UCSD-AML1 (cell line): ENCODE measurements around the gene CPED1.
"Not testable (repeated sequence)": the region's sequence is repeated elsewhere in the genome, so short reads cannot be mapped to it uniquely, and the experiment has no call there.

Experiments
- DNase-seq: peaks from one replicate; lab custom pipeline; 2025; ENCODE audit not compliant: unreplicated experiment; lab: John Stamatoyannopoulos, UW

The CPED1 gene

DNA sequence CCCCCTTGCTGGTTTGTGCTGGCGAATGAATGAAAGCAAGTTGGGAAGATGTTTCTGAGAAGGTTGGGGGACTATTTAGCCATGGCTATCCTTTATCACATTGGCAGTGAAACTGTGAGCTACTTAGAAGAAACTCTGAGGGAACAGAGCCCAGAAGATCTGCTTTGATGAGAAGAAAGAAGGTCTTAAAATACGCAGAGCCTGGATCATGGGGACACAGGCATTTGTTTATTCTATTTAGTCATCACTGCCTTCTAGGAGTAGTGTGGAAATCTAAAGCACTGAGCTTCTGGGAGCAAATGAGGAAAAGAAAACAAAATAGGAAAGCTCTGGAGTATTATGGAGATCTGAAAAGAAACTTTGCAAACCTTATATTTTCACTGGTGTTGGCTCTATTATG lies 28.5 kb downstream of the CPED1 start:
- no peak for DNase-seq

DNA sequence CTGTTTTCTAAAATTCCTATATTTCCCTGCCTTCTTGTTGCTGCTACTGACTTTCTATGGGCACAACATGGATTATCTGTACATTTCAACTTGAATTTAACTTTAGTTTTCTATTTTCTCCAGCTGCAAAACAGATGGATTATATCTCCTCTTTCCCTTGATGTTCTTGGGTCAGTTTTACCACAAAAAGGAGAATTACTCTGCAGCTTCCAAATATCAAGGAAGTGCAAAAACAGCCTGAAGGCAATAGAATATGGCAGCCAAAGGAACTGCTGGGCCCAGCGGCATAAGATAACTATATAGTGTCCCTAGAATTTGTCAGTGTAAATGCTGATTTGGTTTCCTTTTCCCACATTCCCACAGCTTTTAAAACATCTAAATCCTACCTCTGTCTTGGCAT lies 29.1 kb downstream of the CPED1 start:
- DNase-seq, result no peak

DNA sequence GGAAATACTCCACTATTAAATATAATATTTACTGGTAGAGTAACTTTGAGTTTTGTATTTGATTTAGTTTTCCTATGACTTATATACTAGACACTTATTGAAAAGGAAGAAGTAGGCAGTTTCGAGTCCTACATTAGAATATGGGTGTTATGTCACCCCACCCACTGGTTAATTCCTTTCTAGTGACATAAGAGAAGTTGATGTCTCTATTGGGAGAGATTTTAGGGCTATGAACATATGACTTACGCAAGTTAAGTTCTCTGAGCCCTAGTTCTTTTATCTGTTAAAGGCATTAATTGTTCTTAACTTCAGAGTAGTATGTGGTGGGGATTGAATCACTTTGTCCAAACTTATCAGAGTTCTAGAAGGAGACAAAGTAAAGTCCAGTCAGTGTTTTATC lies 30.5 kb downstream of the CPED1 start:
- DNase-seq, result no peak

DNA sequence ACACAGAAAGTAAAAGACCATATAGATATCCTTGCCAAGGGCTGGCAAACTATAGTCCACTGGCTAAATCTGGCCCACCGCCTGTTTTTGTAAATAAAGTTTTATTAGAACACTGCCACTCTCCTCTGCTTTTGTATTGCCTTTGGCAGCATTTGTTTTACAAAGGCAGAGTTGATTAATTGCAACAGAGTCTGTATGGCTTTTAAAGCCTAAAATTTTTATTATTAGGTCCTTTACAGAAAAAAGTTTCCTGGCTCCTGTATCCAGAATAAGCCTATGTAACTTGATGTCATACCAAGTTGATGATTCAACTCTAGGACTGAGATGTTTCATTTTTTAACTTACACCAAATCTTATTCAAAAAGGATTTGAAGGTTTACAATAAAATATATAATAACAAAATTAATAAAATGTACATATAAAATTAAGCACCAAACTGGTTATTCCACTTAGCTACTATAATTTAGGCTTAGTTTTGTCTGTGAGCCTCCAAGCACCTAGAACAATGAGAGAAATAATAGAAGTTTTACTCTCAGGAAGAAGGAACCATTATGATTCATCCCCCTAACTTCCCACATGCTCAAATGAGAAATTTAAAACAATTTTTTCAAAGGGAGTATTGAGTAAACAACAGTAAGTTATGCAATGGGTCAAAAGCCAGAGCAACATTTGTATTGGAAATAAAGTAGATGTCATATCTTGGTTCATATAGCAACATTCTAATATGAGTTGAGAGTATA lies 31.9 kb downstream of the CPED1 start:
- no peak for DNase-seq

DNA sequence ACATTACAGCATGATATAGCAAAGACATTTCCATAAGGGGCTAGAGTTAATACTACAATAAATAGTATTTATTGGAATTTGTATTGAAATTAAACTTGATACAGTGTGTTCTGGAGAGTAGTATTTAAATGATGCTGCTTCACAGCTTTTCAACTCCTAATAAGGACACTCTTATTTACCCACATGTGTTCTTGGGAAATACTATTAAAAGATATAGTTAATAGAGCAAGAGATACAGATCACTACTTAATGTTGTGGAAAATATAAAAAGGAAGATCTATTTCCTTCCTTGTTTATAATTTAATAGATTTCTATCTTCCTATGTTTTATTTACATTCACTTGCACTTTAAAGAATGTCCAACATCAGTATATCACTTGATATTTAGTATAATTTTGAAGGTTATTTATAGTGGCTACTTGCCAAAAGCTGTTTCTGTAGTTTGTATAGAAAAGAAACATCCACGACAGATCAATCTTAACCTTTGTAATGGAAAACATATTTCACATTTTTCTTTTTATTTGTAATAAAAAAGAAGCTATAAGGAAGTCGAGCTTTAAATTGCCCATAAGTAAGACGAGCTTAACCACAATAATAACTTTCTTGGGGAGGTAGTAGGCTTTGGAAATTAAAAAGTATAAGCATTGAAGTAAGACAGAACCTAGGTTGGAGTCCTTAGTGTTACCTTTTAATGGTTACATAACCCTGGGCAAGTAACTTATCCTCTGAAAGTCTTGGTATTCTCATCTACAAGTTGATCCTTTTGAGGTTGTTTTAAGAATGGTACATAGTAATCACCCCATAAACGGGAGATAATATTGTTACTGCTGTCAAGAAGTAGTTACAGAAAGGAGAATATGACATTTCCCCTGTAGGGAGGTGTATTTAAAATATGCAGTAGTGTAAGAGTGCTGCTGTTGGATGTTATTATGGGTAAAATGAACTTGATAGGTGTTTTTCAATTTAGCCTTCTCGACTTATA lies 32.8 kb downstream of the CPED1 start:
- no peak for DNase-seq

DNA sequence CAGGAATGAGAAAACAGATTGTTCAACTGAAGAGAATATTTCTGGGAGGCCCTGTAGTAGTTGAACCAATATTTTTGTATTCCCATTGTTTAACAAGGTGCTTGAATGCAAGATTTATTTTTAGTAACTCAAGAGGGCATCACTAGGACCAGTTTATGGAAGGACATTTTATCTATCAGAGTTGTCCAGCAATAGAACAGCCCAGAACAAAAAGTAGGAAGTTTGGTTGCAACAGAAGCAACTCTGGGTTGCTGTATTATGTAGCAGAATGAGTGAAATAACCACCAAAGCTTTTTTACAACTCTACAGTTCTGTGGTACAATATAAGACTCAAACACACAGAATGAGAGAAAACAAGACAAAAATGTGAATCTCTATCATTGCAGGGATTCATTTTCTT lies 34.7 kb downstream of the CPED1 start:
- no peak for DNase-seq

DNA sequence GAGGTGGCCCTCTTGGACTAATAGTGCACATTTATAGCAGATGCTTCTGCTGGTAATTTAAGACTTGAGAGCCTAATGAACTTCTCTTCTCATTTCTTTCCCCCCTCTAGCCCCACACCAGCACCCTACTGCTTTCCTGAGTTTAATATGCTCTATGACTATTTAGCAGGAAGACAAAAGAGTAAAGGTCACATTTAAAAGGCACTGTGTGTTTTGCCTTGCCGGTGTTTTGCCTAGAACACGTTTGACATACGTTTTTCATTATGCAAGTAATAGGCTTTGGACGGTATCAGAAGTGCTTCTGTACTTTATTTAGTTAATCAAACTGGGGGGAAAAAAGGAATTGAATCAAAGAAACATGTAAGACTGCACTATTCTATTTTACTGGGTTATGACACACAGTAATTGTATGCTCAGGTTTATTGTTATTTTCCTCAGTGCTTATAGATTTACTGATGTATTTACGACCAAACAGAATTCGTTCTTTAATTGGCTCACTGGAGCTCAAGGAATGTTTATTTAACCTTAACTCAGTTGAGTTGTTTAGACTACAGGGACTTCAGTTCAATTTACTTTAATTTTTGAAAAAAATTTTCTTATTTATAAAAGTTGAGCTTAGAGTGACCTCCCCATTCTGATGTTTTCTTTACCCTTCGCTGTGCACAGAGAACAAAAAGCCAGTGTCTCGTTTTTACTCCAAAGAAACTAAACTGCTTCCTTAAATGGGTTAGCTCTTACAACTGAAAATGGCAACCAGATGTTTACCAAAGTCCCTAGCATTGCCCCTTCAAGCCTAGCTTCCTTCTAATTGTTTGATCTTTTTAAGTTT lies 35.4 kb downstream of the CPED1 start:
- no peak for DNase-seq

DNA sequence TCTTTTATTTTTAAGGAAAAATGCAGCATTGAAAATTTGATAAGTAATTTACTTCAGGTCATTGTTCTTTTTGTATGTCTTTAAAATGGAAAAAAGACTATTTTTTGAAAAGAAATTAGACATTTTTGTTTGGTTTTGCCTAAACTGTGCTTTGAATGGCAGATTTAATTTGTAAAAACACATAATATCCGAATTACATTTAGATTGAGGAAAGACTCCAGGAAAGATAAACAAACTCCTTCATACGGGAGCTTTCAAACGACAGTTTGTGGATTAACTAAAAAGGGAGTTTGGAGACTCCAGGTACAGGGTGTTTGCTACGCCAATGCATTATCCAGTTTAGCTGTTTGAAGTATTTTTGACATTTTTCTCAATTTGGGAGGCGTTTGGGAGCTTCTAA lies 36.1 kb downstream of the CPED1 start:
- no peak for DNase-seq

DNA sequence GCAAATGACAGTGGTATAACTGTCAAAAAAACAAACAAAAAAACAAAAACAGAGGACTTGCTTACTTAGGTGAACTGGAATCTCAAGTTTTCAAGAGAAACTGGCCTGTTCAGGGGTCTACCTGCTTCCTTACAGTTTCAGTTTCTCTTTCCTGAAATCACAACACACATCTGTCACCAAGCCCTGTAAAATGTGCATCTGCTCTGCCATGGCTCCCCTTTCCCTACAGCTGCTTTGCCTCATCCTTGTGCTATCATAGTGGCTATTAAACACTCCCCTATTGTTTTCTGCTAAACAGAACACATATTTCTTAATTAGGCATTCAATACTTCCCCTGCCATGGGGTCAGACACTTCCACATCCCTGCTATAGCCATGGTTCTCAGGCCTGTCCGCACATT lies 37.6 kb downstream of the CPED1 start:
- no peak for DNase-seq

DNA sequence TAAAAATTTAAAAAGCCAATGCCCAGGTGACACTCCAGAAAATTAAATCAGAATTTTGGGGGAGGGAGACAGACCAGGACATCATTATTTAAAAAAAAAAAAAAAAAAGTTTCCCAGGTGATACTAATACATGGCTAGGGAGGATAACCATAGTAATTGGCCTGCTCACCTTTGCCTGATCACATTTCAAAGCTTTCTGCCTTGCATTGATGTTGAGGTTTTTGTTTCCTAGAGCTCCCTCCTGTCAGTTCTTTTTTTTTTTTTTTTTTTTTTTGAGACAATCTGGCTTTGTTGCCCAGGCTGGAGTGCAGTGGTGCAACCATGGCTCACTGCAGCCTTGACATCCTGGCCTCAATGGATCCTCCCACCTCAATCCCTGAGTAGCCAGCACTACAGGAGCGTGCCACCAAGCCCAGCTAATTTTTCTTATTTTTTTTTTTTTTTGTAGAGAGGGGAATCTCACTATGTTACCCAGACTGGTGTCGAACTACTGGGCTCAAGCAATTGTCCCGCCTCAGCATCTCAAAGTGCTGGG lies 38.1 kb downstream of the CPED1 start:
- DNase-seq, result no peak

DNA sequence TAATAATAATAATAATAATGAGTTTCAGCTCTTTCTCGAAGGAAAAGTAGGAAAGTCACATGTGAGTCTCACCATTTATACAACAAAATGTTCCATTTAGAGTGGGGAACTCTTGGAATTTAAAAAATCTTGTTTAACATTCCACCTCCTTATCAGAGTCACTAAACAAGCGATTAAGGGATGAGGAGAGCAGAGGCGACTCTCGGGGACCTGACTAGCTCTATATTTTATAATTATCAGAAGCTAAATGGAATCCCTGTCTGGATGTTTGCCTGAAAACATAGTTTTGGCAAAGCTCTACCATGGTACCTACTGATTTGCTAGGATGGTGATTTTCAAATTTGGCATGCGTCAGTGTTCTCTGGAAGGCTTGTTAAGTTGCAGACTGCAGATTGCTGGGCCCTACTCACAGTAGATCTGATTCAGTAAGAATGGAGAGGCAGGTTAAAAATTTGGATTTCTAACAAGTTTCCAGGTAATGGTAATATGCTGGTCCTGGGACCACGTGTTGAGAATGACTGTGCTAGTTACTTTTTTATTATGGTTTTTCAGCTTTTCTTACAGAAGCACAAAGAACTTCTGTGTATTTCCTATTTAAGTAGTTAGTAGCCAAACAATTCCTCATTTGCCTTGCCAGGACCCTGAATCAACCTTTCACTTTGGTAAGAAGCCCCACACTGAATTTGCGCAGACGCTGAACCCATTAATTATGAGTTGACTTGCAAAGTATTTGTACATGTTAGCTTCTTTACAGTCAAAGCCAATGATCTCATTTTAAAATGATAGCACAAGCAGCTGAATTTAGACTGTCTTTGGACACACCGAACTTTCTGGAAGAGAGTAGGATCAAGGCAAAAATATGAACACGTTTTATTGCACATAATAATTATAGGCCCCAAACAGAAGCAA lies 39.5 kb downstream of the CPED1 start:
- no peak for DNase-seq

DNA sequence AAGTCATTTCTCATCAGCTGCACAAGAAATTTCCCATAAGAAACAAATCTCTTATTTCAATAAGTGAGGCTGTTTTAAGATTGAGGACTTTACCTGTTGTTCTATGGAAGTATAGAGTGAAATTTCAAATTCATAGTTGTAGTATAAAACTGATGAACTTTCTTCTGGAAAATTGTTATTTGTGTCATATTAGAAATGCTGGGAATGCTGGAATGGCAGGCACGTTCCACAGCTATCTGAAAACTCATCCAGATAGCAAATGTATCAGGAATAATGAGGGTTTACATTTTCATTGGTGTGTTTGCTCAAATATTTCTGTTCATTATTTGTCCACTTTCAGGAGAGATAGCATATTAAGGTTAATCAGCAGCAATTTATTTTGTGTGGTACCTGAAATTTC lies 40.8 kb downstream of the CPED1 start:
- no peak for DNase-seq

DNA sequence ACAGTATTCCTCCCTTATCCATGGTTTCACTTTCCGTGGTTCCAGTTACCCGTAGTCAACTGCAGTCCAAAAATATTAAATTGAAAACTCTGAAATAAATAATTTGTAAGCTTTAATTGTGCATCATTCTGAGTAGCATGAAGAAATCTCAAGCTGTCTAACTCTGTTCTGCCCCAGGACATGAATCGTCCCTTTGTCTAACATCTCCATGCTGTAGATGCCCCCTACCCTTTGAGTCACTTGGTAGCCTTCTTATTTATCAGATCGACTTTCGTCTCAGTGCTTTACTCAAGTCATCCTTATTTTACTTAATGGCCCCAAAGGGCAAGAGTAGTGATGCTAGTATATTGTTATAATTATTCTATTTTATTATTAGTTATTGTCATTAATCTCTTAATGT lies 41.8 kb downstream of the CPED1 start:
- DNase-seq, result no peak

DNA sequence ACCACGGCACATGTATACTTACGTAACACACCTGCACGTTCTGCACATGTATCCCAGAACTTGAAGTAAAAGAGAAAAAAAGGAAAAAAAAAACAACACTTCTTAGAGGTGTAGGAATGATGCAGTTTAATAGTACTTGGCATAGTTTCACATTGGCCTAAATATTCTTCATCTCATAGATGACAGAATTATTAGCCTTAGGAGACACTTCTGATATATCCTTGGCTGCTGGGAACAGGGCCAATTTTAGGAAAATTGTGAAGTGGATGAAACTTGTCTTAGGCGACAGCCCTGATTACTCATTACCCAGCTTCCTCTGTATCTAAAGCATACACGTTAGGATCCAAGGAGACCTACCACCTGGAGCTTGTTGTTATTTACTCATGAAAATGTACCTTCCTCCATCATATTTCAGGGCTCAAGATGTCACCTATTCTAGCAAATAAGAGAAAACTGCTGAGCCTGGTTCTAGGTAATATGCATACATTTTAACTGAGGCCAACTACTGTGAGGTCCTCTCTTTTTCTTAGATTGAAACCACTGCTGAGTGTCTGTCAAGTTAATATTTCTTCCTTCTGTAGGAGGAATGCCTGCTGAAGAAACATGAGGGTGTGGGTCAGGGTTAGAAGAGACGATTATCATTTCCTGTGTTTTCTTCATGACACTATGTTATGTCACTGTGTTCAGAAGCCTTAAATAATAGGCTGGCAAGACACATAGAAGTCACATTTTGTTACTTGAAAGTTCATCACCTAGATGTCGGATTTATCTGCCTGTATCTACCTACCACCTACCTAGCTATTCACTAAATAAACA lies 44.3 kb downstream of the CPED1 start:
- DNase-seq, result no peak

DNA sequence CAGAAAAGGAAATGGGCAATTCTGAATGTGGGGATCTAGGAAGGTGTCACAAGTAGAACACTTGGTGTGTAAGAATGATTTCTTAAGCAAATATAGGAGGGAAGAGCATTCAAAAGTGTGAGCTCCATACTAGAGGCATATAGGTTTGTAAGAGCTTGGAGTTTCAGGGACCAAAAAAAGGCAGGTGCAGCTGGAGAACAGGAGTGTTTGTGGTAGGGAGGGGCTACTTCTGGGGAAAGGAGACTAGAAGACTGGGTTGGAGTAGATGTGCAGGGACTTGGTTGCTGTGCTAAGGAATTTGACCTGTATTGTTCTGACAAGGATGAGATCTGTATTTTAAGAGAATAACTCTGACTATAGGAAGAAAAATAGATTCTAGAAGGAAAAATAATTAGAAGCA lies 46.4 kb downstream of the CPED1 start:
- no peak for DNase-seq

DNA sequence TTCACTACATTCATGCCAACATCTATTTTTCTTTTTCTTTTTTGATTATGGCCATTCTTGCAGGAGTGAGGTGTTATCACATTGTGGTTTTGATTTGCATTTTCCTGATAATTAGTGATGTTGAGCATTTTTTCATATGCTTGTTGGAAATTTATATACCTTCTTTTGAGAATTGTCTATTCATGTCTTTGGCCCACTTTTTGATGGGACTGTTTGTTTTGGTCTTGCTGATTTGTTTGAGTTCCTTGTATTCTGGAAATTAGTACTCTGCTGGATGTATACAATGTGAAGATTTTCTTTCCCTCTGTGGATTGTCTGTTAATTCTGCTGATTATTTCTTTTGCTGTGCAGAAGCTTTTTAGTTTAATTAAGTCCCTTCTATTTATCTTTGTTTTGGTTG lies 48.3 kb downstream of the CPED1 start:
- DNase-seq, result not testable (repeated sequence)

DNA sequence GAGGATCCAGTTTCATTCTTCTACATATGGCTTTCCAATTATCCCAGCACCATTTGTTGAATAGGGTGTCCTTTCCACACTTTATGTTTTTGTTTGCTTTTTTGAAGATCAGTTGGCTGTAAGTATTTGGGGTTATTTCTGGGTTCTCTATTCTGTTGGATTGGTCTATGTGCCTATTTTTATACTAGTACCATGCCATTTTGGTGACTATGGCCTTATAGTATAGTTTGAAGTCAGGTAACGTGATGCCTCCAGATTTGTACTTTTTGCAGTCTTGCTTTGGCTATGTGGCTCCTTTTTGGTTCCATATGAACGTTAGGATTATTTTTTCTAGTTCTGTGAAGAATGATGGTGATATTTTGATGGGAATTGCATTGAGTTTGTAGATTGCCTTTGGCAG lies 48.8 kb downstream of the CPED1 start:
- DNase-seq, result not testable (repeated sequence)

DNA sequence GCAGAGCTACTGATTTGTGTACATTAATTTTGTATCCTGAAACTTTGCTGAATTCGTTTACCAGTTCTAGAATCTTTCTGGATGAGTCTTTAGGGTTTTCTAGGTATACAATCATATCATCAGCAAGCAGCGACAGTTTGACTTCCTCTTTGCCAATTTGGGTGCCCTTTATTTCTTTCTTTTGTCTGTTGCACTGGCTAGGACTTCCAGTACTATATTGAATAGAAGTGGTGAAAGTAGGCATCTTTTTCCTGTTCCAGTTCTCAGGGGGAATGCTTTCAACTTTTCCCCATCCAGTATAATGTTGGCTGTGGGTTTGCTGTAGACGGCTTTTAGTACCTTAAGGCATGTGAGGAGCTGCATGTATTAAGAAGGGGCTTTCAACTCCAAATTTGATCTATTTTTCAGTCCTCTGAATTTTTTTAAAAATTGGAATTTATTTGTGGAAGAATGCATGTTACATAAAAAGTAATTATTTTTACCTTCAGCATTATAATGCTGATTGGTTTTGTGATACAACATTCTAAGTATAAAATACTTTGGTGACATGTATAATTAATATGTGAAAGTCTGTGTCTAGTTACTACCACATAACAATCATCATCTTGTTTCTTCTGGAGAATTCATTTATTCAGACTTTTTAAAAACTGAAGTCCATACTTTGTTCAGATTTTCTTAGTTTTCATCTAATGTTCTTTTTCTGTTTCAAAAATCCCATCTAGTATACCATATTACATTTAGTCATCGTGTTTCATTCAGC lies 49.6 kb downstream of the CPED1 start:
- DNase-seq, result no peak
